Neural cell (in vitro differentiated cells): ENCODE measurements around the gene TMBIM4. TPM values are rescaled to one million over a fixed set of nuclear protein-coding genes. Genes with fewer than 3 reads are reported as not detected.

Experiments
- H2AFZ ChIP-seq: fragments of 200-600, 300-800 bp; sonication (generic), shearing (Covaris generic); 2 replicates; pipeline ENCODE4 v1.6.0; 2014; ENCODE audit warnings: low read depth, mild to moderate bottlenecking, antibody characterized with exemption, low read length, moderate library complexity
- H3F3A ChIP-seq: fragments of 200-600 bp; shearing (Covaris generic); 2 replicates; pipeline ENCODE4 v1.6.1; 2016; ENCODE audit warnings: mild to moderate bottlenecking, moderate library complexity, mixed read lengths, antibody characterized with exemption, low read length; ENCODE audit not compliant: insufficient read depth, poor library complexity, severe bottlenecking
- H3K27ac ChIP-seq: fragments of 200-600, 300-800 bp; sonication (generic), shearing (Covaris generic); 2 replicates; pipeline ENCODE4 v1.5.1; 2014; ENCODE audit warnings: mild to moderate bottlenecking, low read length, moderate library complexity
- H3K27me3 ChIP-seq: fragments of 300-800, 200-600 bp; sonication (generic), shearing (Covaris generic); 2 replicates; pipeline ENCODE4 v1.6.0; 2014; ENCODE audit warnings: mild to moderate bottlenecking, low read depth, low read length, moderate library complexity; ENCODE audit not compliant: insufficient read depth
- H3K36me3 ChIP-seq: fragments of 300-800, 200-600 bp; sonication (generic), shearing (Covaris generic); 2 replicates; pipeline ENCODE4 v1.5.1; 2014; ENCODE audit warnings: mild to moderate bottlenecking, antibody characterized with exemption, low read length, moderate library complexity; ENCODE audit not compliant: insufficient read depth
- H3K4me2 ChIP-seq: fragments of 300-800, 200-600 bp; sonication (generic), shearing (Covaris generic); 2 replicates; pipeline ENCODE4 v1.6.0; 2014; ENCODE audit warnings: mild to moderate bottlenecking, low read length
- H3K4me3 ChIP-seq: fragments of 300-800, 200-600 bp; sonication (generic), shearing (Covaris generic); 2 replicates; pipeline ENCODE4 v1.5.1; 2014; ENCODE audit warnings: mild to moderate bottlenecking, low read length, moderate library complexity
- H3K79me2 ChIP-seq: fragments of 200-600 bp; shearing (Covaris generic); replicated peaks from 2 replicates; pipeline ENCODE4 v1.6.0; 2014; ENCODE audit warnings: mild to moderate bottlenecking, low read length, moderate library complexity; ENCODE audit not compliant: insufficient read depth
- H3K9ac ChIP-seq: fragments of 300-800, 200-600 bp; sonication (generic), shearing (Covaris generic); 2 replicates; pipeline ENCODE4 v1.6.1; 2016; ENCODE audit warnings: mild to moderate bottlenecking, low read length, mixed read lengths
- H3K9me2 ChIP-seq: fragments of 200-600 bp; shearing (Covaris generic); 2 replicates; pipeline ENCODE4 v1.6.1; 2016; ENCODE audit warnings: mild to moderate bottlenecking, low read length, mixed read lengths; ENCODE audit not compliant: insufficient read depth
- H3K9me3 ChIP-seq: fragments of 200-600, 300-800 bp; sonication (generic), shearing (Covaris generic); 2 replicates; pipeline ENCODE4 v1.6.1; 2016; ENCODE audit warnings: mild to moderate bottlenecking, mixed run types, low read length, moderate library complexity, mixed read lengths
- H4K20me1 ChIP-seq: fragments of 200-600 bp; shearing (Covaris generic); 2 replicates; pipeline ENCODE4 v1.6.1; 2016; ENCODE audit warnings: mild to moderate bottlenecking, mixed run types; ENCODE audit not compliant: insufficient read depth
- EP300 ChIP-seq: fragments of 450-650 bp; conservative IDR thresholded peaks from 2 replicates; pipeline ENCODE4 v1.6.1; 2014; ENCODE audit warnings: antibody characterized with exemption, mild to moderate bottlenecking, moderate library complexity; ENCODE audit not compliant: poor library complexity, severe bottlenecking
- EZH2 ChIP-seq: fragments of 200-600, 300-800 bp; shearing (Covaris generic), sonication (generic); IDR thresholded peaks from 2 replicates; pipeline ENCODE4 v1.6.1; 2014; ENCODE audit warnings: antibody characterized with exemption, low read length, borderline replicate concordance, mild to moderate bottlenecking; ENCODE audit not compliant: insufficient read depth, poor library complexity, severe bottlenecking
- MXI1 ChIP-seq: fragments of 450-650 bp; conservative IDR thresholded peaks from 2 replicates; pipeline ENCODE4 v1.6.1; 2014; ENCODE audit warnings: antibody characterized with exemption, mild to moderate bottlenecking; ENCODE audit not compliant: poor library complexity, severe bottlenecking
- POLR2AphosphoS5 ChIP-seq: IDR thresholded peaks from 2 replicates; pipeline ENCODE4 v1.6.1; 2012
- RAD21 ChIP-seq: fragments of 450-650 bp; conservative IDR thresholded peaks from 2 replicates; pipeline ENCODE4 v1.6.1; 2014; ENCODE audit warnings: antibody characterized with exemption, mild to moderate bottlenecking, moderate library complexity
- SMC3 ChIP-seq: fragments of 450-650 bp; conservative IDR thresholded peaks from 2 replicates; pipeline ENCODE4 v1.6.1; 2014; ENCODE audit warnings: antibody characterized with exemption, mild to moderate bottlenecking, moderate library complexity; ENCODE audit not compliant: poor library complexity
- TAF1 ChIP-seq: IDR thresholded peaks from 2 replicates; pipeline ENCODE4 v1.6.1; 2012; ENCODE audit warnings: low read depth
- polyA plus RNA-seq: library from polyadenylated mRNA; depleted of rRNA; stranded (reverse); fragments of >200 nt; gene quantifications from 2 replicates; pipeline ENCODE4 v1.2.3, GENCODE V29; 2014
- TF ChIP-seq, protein P1 (sequence below): fragments of 450-650 bp; IDR thresholded peaks from 2 replicates; pipeline ENCODE4 v1.5.1; 2014; ENCODE audit warnings: antibody characterized with exemption, mild to moderate bottlenecking, moderate library complexity; ENCODE audit not compliant: poor library complexity, severe bottlenecking
- TF ChIP-seq, protein P2 (sequence below): IDR thresholded peaks from 2 replicates; pipeline ENCODE4 v1.6.1; 2012; ENCODE audit warnings: borderline replicate concordance

TMBIM4 gene
- polyA plus RNA-seq, 1 donor from 2014 or later, result 24.5 TPM

DNA sequence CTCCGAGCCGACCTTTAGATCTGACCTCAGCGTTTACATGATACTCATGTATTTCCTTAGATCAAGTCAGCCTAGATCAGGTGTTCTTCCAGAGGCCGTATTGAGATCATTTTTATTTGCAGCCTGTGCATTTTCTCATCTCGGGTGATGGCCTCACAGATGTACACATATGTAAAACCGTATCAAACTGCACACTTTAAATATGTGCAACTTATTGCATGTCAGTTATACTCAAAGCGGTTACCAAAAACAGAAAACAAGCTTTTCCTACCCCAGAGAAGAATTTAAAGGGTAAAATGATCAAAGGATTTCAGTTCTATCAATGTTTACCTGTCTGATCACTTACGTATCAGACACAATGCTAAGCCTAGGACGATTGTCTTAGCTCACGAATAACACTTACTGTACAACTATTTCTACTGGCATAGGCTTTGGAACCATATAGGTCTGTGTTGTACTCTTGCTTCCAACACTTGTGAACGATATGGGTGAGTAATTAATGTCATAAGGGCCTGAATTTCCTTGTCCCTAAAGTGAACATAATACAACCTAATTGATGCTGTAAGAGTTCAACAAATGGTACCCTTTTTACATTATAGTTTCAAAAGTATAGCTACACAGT is 38.6 kb downstream of the TMBIM4 start:
- H3K27ac ChIP-seq, result no peak overlapping the region

DNA sequence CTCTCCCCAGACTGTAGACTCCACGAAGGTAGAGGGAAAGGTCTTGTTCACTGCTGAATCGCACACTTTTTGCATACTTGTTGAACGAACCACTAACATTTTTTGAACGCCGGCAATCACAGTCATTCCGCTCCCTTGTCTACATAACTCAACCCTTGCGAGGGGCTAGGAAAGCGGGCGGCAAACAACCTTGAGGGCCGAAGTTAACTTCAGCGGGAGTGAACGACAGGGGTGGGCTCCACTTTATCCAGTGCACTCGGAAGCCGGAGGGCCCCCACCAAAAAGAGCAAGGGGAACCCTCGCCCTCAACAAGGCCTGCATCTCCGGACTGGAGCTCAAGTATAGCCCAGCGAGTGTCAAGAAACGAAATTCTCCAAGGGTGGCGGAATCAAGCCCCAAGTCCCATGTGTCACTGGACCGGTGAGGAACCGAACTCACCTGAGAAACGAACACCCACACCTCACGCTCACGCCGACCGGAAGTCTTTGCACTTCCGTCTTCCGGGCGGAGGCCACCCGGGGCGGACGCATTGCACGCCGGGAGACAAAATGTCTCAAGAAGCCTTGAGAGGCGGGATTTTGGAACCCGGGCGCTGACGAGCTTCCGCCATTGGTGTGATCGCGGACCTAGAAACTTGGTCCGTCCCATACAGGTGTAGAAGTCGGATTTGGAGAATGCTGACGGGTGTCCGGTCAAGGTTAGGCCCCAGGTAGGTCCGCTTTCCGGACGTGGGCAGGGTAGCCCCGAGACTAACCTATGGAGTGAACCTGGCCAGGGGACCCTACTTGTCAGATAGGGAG is 39.3 kb downstream of the TMBIM4 start, which contains the start of gene LLPH:
TSS of gene LLPH (minus strand) at position 484 of the 800 bp plus-strand sequence. CDS start 1,644 bp downstream, outside the sequence.
- H3K9me3 ChIP-seq, result no peaks in the 10 kb centered on the region
- no peak for TF ChIP-seq RAD21
- TF ChIP-seq TAF1, result peak; percentile 14
- no peak for TF ChIP-seq EZH2
- TF ChIP-seq MXI1, result peak; percentile 89
- no peak for TF ChIP-seq EP300
- TF ChIP-seq, protein P1, sequence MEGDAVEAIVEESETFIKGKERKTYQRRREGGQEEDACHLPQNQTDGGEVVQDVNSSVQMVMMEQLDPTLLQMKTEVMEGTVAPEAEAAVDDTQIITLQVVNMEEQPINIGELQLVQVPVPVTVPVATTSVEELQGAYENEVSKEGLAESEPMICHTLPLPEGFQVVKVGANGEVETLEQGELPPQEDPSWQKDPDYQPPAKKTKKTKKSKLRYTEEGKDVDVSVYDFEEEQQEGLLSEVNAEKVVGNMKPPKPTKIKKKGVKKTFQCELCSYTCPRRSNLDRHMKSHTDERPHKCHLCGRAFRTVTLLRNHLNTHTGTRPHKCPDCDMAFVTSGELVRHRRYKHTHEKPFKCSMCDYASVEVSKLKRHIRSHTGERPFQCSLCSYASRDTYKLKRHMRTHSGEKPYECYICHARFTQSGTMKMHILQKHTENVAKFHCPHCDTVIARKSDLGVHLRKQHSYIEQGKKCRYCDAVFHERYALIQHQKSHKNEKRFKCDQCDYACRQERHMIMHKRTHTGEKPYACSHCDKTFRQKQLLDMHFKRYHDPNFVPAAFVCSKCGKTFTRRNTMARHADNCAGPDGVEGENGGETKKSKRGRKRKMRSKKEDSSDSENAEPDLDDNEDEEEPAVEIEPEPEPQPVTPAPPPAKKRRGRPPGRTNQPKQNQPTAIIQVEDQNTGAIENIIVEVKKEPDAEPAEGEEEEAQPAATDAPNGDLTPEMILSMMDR, result no peak
- TF ChIP-seq, protein P2, sequence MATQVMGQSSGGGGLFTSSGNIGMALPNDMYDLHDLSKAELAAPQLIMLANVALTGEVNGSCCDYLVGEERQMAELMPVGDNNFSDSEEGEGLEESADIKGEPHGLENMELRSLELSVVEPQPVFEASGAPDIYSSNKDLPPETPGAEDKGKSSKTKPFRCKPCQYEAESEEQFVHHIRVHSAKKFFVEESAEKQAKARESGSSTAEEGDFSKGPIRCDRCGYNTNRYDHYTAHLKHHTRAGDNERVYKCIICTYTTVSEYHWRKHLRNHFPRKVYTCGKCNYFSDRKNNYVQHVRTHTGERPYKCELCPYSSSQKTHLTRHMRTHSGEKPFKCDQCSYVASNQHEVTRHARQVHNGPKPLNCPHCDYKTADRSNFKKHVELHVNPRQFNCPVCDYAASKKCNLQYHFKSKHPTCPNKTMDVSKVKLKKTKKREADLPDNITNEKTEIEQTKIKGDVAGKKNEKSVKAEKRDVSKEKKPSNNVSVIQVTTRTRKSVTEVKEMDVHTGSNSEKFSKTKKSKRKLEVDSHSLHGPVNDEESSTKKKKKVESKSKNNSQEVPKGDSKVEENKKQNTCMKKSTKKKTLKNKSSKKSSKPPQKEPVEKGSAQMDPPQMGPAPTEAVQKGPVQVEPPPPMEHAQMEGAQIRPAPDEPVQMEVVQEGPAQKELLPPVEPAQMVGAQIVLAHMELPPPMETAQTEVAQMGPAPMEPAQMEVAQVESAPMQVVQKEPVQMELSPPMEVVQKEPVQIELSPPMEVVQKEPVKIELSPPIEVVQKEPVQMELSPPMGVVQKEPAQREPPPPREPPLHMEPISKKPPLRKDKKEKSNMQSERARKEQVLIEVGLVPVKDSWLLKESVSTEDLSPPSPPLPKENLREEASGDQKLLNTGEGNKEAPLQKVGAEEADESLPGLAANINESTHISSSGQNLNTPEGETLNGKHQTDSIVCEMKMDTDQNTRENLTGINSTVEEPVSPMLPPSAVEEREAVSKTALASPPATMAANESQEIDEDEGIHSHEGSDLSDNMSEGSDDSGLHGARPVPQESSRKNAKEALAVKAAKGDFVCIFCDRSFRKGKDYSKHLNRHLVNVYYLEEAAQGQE, result no peak
- TF ChIP-seq SMC3, result no peak
- peak; percentile 62 for TF ChIP-seq POLR2AphosphoS5
- peaks cover 10% of the 10 kb centered on the region for H3K79me2 ChIP-seq
- H2AFZ ChIP-seq, result peak within 1 kb of the TSS; percentile 42
- no peaks in the 10 kb centered on the region for H4K20me1 ChIP-seq
- no peaks in the 10 kb centered on the region for H3K27me3 ChIP-seq
- H3K9me2 ChIP-seq, result no peaks in the 10 kb centered on the region
- peak within 1 kb of the TSS; percentile 56 for H3K9ac ChIP-seq
- no peak within 1 kb of the TSS for H3K27ac ChIP-seq
- H3K36me3 ChIP-seq, result no peaks in the 10 kb centered on the region
- peak within 1 kb of the TSS; percentile 57 for H3K4me2 ChIP-seq
- H3K4me3 ChIP-seq, result peak within 1 kb of the TSS; percentile 76
- no peaks in the 10 kb centered on the region for H3F3A ChIP-seq

More for the DNA sequence above, 38.6 kb downstream of the TMBIM4 start:
- TF ChIP-seq, protein P2, result no peak
- TF ChIP-seq POLR2AphosphoS5 (no peak), TAF1 (no peak)
- TF ChIP-seq, protein P1, result no peak
- Histone ChIP-seq H3F3A (no peaks in the 10 kb centered on the region), H3K79me2 (peaks cover 10% of the 10 kb centered on the region), H4K20me1 (no peaks in the 10 kb centered on the region), H2AFZ (peak overlapping the region; percentile 42), H3K9ac (peak overlapping the region; percentile 50), H3K4me3 (peak overlapping the region; percentile 76), H3K27me3 (no peaks in the 10 kb centered on the region), H3K9me3 (no peaks in the 10 kb centered on the region), H3K9me2 (no peaks in the 10 kb centered on the region), H3K4me2 (no peak overlapping the region), H3K36me3 (no peaks in the 10 kb centered on the region)
